HG02884 (cell line): ENCODE measurements around the gene CYP17A1.
"Not testable (repeated sequence)": the region's sequence is repeated elsewhere in the genome, so short reads cannot be mapped to it uniquely, and the experiment has no call there.

Source experiments
- ATAC-seq: cut with Tn5 transposase; IDR thresholded peaks from one replicate; pipeline ENCODE4 v1.9.1; 2021; ENCODE audit warnings: mild to moderate bottlenecking, moderate library complexity; ENCODE audit not compliant: unreplicated experiment

The CYP17A1 gene

DNA sequence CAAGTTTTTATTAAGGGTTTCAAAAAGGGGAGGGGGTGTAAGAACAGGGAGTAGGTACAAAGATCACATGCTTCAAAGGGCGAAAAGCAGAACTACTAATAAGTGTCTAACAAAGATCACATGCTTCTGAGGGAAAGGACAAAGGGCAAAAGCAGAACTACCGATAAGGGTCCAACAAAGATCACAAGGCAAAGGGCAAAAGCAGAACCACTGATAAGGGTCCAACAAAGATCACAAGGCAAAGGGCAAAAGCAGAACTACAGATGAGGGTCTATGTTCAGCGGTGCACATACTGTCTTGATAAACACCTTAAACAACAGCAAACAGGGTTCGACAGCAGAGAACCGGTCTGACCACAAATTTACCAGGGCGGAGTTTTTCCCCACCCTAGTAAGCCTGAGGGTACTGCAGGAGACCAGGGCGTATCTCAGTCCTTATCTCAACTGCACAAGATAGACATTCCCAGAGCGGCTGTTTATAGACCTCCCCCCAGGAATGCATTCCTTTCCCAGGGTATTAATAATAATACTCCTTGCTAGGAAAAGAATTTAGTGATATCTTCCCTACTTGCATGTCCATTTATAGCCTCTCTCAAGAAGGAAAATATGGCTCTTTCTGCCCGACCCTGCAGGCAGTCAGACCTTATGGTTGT is 1.2 kb upstream of the CYP17A1 start:
- not testable (repeated sequence) for ATAC-seq

DNA sequence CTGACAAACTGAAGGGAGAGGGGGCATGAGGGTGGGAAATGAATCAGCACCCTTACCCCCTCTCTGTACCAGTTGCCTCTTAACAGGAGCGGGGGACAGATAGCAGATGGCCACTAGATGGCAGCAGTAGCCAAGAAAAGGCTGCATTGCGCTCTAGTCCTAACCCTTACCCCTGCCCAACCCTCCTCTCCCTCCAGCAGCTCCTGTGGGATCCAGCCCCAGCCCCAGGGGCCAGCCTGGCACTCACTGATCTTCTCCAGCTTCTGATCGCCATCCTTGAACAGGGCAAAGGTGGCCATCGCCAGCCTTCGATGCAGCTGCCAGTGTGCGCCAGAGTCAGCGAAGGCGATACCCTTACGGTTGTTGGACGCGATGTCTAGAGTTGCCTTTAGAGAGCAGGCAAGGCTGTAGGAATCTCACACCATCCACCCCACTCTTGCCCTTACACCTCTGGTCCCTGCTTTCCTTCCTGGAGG is 2.2 kb downstream of the CYP17A1 start:
- no peak for ATAC-seq

DNA sequence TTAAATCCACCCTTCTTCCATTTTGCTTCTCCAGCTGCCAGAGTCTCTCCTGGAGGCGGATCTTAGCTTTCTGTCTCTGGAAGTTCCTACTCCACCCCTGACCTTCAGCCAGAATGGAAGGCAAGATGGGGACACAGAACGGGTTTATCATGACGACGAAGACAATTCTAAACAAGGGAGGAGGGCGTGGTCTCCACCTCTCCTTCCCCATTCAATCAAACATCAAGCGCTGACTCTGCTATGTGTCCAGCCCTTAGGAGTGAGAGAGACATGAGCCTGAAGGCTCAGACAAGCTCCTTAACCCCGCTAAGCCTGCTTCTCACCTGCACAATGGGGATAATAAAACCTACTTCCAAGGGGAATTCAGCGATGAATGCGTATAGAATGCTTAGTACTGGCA is 3.1 kb downstream of the CYP17A1 start:
- no peak for ATAC-seq

DNA sequence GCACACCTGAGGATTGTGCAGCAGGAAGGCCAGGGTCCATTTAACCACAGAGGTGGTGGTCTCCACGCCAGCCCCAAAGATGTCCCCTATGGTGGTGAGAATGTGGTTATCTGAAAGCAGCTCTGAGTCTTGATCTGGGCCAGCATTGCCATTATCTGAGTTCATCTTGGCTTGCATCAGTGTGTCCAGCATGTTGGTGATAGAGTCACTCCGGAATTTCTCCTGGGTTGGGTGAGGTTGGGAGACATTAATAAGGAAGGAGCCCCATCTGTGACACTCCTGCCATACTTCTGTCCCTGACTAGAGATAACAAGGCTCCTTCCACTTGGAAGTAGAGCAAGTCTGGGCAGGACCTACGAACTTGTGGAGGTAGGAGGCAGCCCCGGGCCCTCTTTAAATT is 4.2 kb downstream of the CYP17A1 start:
- ATAC-seq: no peak

DNA sequence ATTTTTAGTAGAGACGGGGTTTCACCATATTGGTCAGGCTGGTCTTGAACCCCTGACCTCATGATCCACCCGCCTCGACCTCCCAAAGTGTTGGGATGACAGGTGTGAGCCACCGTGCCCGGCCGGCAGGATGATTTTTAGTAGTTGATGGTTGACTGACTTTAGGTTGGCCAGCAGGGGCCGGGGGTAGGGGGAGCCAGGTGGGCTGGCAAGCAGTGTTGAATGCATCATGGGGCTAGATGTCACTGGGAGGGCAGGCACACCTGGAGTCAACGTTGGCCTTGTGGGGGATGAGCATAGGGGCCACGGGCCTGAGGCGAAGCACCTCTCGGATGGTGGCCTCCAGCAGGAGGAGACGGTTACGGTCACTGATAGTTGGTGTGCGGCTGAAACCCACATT is 5.0 kb downstream of the CYP17A1 start:
- no peak for ATAC-seq

DNA sequence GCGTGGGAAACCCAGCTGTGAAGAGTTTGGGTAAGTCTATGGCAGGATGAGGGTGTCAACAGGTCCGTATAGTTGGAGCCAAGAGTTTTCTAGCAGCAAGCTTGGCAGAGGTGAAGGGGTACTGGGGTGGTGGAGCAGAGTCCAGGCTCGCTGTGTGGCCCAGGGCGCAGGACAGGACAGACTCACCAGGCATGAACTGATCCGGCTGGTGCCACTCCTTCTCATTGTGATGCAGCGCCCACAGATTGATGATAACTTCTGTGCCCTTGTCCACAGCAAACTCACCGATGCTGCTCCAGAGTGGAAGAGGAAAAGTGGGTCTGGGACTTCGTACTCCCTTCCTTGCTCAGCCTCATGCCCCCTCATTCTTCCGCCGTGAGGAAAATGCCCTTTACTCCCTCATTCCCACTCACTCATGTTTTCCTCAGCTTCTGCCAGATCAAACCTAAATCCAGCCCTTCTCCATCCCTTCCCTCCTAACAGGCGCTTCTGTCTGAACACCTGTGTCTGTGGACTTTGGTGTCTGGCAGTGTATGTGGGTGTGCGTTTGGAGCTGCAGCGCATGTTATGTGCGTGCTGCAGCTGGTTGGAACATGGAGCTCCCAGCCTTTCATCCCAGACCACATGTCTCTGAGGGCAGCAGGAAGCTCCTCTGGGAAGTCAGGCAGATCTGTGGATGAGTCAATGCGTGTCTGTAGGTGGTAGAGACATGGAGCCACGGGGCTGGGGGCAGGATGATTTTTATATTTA is 5.7 kb downstream of the CYP17A1 start:
- ATAC-seq: no peak

DNA sequence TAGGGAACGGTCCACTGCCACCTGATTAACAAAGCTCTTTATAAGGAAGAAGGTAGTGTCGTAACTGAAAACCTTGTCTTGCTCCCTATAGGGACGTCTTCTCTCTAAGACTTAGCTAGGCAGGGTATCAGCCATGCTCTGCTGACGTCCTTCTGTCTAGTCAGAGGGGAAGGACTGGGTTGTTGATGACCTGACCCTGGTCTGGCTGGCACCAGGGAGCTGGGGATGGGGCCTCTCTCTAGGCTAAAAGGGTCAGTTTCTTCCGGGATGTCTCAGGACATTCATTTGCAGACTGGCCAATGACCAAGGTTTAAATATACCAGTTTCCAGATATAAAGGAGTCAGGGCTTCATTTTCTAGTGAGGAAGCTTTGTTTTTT is 9.6 kb downstream of the CYP17A1 start:
- no peak for ATAC-seq

DNA sequence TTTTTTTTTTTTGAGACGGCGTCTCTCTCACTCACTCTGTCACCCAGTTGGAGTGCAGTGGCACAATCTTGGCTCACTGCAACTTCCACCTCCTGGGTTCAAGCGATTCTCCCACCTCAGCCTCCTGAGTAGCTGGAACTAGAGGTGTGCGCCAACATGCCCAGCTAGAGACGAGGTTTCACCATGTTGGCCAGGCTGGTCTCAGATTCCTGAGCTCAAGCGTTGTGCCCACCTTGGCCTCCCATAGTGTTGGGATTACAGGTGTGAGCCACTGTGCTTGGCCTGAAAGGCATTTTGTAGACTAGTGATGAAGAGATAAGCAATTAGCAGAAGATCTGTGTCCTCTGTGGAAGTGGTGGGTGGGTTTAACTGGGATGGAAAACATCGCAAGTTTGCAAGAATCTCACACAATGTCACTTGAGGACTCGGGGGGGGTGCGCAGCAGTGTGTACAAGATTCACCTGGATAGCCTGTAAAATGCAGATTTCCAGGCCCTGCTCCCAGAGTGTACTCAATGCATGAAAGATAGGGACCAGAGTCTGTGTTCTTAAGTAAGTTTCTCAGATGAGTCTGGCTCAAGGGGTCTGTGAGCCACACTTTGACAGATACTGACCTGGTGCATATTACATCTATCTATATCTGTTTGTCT is 10.9 kb downstream of the CYP17A1 start:
- ATAC-seq: no peak

DNA sequence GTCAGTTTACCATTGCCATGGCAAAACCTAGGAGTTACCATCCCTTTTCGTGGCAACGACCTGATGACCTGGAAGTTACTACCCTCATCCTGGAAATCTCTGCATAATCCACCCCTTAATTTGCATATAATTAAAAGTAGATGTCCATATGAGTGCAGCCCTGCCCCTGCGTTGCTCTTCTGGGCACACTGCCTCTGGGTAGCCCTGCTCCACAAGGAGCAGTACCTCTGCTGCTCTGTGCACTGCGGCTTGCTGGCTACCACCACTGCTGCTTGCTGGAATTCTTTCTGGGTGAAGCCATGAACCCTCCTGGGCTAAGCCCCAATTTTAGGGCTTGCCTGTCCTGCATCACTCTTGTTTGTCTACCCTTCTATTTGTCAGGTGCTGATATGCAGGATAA is 12.5 kb downstream of the CYP17A1 start:
- no peak for ATAC-seq

DNA sequence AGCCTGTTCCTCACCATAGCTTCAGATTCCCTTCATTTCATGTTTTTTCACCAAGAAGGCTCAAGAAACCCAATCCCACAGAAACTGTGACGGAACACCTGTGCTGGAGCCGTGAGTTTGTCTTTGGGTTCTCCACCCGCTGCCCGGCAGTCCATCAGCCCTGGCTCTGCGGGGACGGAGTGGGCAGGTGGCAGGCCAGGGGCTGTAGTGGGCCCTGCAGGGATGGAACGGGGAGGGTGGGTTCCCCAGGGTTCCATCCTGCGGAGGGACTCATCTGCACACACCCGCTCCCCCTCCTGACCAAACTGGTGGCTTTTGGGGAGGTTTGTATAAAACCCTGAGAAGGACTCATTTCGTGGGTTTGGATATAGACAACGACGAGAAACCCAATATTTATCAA is 15.0 kb downstream of the CYP17A1 start:
- ATAC-seq: no peak

DNA sequence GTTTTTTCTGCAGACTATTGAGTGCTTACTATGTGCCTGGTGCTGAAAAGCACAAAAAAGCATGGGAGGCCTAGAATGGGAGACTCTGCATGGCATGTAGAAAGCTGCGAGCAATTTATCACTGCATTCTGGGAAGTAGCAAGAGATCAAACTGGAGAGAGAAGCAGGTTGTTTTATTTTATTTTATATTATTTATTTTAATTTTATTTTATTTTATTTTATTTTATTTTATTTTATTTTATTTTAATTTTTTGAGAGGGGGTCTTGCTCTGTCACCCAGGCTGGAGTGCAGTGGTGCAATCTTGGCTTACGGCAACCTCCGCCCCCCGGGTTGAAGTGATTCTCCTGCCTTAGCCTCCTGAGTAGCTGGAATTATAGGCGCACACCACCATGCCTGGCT is 17.2 kb downstream of the CYP17A1 start:
- not testable (repeated sequence) for ATAC-seq

DNA sequence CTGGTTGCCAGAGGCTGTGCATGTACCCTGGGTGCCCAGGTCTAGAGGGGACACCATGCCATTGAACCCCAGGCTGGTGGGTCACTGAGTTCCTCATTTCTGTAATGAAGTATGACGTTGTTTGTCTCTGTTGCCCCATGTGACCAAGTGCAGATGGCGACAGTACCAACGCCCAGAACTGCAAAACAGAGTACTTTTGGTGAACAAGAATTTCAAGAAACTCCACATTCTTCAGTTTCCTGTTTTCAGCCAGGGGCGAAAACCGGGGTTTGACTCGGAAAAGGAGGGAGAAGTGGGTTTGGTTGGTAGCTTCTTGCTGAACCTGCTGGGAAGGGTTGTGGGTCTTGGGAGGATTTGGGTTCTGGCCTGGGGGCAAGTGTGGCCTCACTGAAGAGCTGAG is 18.2 kb downstream of the CYP17A1 start:
- no peak for ATAC-seq

DNA sequence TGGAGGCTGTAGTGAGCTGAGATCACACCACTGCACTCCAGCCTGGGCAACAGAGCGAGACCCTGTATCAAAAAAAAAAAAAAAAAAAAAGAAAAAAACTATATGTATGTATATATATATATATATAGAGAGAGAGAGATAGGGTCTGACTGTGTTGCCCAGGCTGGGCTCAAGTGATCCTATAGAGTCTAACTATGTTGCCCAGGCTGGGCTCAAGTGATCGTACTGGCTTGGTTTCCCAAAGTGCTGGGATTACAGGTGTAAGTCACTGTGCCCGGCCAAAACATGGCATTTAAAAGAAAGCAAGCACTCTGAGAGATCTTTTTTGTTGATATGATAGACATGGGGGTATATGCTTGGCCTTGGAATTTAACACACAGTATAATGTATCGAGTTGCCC is 20.0 kb downstream of the CYP17A1 start:
- ATAC-seq: no peak

DNA sequence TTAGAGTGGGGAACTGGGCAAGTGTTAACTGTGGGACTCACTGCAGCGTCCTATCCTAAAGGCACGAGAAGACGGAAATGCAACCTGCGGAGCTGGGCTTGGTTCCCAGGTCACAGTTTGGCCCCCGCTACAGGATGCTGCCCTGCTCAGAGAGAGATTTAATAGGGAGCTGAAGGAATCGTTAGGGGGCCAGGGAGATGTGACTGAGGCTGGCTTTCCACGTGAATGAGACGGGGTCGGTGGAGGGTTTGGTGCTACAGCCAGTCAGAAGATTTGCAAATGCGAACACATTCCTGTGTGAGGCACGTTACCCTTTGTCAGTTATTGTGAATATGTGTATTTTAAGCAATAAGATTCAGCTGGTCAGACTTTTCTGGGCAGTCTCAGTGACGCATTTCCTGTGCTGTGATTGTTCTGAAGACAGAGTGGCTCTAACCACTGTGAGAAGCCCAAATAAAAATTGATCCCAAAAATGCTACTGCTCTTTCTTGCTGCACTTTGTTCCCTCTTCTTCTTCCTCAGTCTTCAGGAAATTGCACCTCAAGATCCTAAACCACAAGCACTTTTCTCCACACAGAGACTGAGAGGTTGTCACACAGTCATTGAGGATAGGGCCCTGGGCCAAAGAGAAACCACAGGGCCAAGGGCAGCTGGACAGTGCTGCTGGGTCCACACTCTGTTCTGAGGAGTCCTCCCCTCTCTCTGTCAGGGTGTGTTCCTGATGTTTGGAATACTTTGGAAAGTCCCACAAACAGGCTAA is 21.2 kb downstream of the CYP17A1 start:
- ATAC-seq: no peak

DNA sequence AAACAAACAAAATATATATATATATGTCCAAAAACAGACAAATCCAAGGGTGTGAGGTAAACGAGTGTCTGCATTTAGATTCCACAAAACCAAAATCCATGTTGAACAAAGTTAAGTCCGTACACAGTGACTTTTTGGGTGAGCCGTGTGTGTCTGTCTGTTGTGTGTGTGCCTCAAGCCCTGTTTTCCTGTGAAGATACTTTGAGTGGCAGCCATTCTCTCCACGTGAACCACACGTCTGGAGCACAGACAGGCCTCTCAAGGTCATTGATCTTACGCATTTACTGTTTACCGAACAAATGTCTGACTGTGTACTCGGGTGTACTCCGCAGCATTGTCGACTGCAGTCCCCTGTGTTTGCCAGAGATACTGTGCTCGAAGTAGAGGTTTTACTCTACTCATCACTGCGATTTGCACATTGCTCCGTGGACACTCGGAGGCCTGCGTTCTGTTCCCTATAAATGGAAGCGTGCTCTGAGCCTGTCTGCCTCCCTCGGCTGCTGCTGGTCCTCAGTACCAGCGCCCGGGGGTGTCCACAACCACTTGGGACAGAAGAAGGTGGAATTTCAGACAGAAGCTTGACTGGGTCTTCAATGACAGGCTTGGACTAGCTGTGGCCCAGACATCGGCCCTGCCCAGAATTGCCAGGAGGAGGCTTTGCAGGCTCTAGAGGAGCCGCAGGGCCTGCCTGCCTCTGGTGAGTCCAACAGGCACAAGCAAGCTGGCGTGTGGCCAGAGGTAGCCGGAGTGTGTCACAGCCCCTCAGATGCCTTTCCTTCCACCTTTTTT is 22.1 kb downstream of the CYP17A1 start:
- ATAC-seq: no peak

DNA sequence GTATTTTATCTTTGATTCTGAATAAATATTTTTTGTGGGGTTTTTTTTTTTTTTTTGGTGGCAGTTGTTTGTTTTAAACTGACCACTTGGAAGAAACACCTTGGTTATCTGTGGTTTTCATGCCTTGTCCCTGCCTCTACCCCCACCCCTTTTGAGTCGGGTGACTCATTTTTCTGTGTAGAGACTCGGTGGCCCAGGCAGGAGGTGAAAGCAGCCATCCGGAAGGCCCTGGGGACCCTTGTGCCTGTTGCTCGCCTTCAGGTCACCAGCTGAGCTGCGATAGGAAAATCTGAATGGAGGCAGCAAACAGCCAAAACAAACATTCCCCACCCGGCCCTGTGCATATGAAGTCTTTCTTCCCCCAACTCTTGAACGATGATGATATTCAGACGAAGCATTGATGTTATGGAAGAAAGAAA is 22.8 kb downstream of the CYP17A1 start:
- ATAC-seq: no peak

DNA sequence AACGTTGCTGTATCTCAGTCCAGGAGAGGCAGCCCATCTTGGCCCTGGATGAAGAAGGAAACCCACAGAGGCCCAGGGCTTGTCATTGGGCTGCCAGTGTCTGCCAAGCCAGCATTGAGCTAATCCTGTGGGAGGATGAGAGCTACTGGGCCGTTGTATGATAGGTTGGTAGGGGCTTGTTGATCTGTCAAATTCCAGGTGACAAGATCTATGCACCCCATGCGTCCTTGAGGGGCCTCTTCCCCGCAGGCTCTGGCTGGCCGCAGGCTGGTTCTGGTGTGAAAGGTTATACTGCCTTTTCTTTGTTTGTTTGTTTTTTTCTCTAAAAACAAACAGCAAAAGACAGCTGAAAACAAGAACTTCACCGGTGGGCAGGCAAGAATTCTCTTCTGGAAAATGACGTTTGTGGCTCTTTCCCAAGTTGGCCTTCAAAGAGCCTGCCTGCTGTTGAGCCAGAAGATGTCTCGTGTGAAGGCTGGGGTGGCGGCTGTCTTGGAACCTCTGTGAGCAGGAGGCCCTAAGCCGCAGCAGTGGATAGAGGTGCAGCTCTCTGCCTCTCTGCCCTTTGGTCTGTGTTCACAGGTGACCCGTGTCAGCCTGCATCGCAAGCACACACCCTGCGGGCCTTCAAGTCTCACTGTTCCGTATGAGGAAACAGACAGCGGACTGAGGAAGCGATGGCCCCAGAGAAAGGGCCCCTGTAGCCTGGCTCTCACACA is 23.3 kb downstream of the CYP17A1 start:
- no peak for ATAC-seq

DNA sequence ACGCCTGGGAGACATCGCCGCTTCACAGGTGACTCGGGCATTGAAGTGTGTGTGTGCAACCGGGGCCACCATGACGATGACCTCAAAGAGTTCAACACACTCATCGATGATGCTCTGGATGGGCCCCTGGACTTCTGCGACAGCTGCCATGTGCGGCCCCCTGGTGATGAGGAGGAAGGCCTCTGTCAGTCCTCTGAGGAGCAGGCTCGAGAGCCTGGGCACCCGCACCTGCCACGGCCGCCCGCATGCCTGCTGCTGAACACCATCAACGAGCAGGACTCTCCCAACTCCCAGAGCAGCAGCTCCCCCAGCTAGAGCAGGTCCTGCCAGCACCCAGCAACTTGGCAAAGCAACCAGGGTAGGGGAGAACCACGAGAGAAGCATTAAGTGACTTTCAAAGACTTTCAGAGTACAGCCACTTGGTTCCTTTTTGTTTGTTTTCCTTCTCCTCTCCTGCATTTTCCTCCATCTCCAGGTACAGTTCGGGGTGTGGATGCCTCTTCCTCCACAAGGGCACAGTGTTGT is 24.1 kb downstream of the CYP17A1 start:
- ATAC-seq: no peak

DNA sequence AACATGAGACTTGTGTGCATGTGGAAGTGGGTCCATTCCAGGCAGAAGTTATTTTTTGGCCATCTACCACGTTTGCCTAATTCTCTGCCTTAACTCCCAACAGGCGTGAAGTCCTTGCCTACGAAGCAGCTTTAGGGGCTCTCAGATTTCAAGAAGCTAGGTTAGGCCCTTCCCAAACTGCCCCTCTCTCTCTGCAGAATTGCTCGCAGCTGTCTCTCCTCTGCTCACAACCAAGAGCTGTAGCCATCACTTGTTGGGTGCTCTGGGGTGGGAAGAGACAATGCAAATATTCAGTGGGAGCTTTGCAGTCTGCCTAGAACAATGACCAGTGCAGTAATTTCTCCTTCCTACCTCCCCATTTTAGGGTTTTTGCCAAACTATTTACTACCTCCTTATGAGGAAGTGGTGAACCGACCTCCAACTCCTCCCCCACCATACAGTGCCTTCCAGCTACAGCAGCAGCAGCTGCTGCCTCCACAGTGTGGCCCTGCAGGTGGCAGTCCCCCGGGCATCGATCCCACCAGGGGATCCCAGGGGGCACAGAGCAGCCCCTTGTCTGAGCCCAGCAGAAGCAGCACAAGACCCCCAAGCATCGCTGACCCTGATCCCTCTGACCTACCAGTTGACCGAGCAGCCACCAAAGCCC is 24.9 kb downstream of the CYP17A1 start:
- ATAC-seq: no peak
